HG02973 (cell line): ENCODE results near the gene SF1.

Experiments
- ATAC-seq: cut with Tn5 transposase; IDR thresholded peaks from one replicate; pipeline ENCODE4 v1.9.1; 2021; ENCODE audit warnings: moderate library complexity; ENCODE audit not compliant: unreplicated experiment

Gene SF1

DNA sequence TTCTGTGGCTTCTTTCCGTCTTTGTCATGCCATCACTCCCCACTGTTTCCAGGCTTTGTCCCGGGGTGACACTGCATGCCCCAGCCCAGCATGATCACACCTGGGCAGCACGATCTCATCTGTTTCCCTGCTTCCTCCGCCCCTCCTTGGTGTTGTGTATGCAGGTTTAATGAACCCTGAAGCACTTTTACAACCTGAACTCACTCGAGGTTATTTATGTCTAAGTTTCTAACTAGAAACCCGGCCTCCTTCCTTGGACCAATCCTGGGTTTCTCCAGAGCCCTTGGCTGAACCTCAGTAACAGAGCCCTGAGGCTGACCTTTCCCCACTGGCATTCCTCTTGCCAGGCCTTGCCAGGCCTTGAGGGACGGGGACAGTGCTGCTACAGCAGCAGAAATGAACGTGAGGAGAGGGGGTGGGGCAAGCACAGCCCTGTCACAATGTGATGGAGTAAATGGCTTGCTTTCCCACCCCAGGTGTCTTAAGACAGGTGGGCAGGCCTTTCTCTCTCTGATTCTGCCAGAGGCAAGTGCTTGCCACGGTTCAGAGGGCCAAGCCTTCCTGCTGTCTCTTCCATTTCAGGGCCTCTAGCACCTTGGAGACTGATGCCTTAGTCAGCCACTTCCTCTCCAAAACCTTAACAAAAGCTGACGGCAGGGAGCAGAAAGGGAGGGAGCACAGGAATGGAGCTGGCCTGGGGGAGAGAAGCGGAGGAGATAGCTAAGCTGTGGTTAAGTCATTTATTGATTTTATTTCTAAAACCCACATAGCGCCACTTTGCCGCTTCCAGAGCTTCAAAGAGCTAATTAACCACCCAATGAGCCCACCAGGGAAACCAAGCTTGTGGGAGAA is 15.4 kb downstream of the SF1 start:
- ATAC-seq = no peak

DNA sequence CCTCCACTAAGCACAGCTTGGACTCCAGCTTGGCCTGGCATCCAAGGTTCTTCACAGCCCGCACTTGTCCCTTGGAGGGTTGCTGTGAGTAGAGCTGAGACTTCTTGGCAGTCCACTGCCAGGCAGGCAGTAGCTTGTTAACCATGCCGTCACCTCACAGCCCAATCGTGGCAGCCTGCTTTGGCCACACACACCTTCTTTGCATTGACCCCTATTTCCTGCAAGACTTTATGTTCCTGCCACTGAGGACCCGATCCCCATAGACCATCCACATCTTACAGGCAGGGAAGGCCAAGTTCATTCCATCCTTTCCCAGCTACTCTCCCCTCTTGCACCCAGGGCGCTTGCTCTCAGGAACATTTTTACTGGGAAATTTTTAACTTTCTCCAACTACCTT is 16.1 kb downstream of the SF1 start:
- ATAC-seq = no peak

DNA sequence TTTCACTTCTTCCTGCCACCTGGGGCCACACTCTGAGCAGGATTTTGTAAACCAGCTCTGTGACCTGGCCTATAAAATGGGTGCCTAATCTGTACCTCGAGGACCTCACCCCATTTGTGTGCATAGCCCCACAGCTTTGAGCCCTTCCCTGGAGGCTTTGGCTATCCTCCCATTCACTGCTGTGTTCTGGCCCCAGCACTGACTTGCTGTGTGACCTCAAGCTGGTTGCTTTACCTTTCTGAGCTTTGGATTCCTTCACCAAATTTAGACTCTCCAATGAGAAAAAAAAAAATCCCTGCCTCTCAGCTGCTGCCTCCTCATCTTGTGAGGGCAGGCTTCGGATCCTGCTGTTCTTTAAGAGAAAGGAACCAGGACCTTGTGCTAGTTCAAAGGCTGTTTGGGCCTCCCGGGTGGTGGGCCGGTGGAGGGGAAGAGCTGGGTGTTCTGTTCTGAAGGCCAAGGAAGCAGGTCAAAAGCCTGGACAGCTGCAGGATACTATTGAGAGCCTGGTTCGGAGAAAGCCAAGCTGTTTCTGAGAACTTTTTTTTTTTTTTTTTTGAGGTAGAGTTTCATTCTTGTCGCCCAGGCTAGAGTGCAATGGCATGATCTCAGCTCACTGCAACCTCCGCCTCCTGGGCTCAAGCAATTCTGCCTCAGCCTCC is 17.5 kb downstream of the SF1 start:
- no peak for ATAC-seq

DNA sequence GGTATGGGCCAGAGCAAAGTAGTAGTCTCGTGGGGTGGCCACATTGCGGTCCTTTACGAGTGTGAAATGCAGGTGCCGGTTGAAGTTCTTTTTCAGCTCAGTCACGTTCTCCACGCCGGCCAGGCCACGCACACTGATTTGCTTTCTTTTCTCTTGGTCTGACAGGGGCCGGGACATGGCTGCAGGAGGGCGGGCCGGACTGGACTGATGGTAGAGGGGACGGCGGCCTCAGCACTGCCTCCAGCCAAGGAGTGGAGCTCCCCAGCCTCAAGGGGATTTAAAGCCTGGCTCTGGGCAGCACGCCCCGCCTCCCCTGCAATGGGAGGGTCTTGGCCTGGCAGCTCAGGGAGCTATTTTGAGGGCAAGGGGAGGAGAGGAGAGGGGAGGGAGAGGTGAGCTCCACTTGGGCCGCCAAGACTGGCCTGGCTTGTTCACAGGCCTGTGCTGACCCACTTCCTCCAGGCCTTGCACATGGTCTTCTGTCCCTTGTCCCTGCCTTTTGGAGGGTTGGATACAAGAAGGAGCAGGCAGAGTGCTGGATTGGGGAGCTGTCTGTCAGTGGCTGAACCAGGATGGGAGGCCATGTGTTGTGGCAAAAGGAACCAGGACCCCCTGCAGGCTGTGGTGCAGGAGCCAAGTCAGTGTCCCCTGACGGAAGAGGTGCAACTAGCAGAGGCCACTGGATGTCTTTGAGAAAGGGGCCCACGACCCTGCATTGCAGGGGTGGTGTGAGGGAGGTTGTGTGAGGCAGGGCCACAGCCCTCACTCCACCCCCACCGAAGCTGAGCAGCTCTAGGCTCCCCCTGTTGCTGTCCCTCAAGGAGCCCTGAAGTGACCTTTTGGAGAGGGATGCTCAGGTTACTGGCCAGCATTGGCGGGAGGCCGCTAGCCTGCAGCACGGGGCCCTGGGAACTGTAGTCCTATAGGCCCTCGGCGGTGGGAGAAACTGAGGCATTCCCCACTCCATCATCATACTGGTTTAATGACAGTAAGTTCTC is 18.3 kb downstream of the SF1 start, which contains the start of gene PYGM:
PYGM (minus strand) TSS at position 253 of the 998 bp plus-strand sequence; CDS start at position 177, 76 bp downstream.
- no peak for ATAC-seq

DNA sequence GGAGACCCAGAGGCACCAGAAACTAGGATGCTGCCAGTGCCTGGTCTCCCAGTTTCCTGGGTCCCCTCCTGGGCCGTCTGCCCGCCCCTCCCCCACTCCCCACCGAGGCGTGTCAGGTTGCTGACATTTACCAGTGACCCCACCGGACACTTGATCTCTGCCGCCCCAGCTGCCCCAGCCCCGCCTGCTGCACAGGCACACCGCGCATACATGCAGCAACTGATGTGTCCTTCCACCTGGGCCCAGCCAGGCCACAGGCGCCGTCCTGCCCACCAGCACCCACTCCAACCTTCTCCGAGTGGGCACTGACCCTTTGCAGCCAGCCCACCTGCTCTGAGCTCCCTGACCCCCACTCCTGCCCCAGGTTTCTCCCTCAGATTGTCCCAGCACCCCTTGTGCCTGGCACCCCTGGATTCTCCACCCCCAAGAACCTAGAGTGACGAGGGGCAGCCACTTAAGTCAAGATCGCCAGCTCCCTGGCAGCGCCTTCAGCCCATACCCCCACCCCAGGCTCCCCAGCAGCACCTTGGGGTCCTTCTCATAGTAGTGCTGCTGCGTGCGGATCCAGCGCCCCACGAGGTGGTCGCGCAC is 19.1 kb downstream of the SF1 start:
- no peak for ATAC-seq

DNA sequence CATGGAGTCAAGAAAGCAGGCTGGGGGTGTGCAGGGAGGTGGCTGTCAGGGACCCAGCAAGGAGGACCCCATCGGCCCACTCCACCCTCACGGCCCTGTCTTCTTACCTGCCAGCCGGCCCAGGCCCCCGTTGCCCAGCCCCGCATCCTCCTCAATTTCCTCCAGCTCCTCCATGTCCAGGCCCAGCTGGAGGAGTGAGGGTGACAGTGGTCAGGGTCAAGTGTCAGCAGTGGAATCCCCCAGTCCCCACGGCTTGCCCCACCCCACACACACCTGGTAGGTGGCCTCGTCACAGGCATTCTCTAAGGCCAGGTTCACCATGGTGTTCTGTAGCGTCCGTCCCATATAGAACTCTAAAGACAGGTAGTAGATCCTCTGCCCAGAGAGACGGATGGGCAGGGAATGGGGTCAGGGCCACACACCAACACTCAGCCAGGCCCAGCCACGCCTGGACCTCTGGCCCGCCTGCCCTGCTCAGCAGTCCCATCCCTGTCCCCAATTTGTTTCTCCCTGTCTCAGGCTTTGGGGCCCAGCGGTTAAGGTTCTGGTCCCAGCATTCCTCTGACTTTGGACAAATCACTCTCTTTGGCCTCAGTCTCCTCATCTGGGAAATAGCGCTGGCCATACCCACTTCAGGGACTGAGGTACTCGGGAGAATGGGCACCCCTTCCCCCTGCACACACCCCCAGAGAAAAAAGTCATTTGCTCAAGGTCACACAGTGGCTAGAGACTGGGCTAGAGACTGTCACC is 19.8 kb downstream of the SF1 start:
- no peak for ATAC-seq

DNA sequence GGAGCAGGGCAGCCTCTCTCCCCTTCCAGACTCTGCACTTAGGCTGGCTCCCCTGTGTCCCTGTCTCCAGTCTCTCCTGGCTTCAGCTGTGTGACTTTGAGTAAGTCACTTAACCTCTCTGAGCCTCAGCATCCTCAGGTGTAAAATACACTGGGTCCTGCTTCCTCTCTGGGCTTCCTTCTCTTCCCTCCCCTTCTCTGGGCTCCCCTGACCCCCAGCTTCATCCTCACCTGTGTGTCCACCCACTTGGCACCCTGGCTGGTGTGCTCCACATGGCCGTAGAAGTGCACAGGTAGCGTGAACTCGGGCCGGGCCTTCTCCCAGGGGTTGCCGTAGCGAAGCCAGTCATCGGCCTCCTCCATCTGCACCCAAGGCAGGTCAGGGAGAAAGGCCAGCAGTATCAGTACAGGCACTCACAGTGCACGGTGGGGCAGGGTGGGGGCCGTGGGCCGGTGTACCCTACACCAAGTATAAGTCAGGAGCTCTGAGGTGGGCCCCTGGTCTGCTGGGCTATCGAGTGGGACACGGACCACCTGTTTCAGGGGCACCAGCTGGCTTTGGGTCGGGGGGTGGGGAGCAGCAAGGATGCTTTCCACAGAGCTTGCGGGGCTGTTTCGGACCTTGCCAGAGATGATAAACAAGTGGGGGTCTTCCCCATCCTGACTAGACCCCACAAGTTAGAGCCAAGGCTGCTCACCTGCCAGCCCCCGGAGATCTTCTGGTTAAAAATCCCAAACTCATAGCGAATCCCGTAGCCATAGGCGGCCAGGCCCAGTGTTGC is 20.6 kb downstream of the SF1 start:
- ATAC-seq = no peak

DNA sequence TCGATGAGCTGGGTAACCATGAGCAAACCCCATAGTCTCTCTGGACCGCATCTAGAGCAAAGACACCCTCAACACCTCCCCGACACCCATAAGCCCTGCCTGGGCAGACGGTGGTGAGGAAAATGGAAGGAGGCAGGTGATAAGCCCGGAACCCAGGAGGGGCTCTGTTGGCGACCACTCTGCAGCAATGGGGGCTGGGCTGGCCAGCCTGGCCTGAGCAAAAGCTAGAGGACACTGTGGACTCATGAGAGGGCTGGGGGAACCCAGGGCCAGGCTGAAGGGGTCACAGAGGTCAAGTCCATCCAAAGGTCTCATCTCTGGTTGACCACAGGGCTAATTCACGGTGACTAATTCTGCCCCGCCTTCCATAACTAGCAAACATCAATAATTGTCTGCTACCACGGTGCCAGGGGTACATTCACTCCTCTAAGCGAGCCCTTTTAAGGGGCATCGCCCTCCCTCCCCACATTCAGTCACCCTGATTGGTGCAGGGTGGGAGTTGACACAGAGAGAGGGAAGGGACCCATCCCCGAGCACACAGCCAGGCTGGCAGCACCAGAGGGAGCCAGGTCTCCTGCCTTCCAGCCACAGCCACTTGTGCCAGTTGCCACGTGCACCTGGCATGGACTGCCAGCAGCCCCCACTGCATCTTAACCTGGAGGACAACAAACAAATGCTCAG is 22.5 kb downstream of the SF1 start:
- no peak for ATAC-seq

DNA sequence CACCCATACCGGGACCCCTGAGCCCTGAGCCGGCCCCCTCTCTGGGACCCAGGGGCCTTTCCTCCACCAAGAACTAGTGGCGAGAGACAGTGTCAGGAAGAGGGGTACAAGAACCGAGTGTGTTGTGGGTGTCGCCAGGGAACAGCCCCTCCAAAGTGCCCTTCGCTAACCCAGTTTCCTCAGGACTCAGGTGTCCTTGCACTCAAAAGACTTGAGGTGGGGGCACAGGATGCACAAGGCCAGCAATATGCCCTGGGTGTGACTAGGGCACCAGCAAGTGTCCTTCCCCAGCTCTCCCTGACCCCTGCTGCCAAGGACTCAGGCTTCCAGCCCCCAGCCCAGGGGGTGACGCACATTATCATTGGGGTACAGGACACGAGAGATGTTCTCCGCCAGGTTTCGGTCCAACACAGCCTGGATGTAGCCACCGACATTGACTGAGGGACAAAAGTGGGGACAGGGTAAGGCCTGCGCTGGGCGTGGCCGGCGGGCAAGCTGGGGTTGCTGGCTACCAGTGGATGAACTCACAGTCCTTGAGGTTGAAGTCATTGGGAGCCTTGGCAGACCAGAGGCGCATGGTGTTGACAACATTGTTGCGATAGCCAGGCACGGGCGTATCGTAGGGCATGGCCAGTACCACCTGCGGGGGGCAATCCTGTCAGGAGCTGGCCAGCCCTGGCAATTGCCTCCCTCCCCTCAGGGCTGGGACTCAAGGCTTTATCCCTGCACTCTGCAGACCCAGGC is 23.3 kb downstream of the SF1 start:
- ATAC-seq = no peak

DNA sequence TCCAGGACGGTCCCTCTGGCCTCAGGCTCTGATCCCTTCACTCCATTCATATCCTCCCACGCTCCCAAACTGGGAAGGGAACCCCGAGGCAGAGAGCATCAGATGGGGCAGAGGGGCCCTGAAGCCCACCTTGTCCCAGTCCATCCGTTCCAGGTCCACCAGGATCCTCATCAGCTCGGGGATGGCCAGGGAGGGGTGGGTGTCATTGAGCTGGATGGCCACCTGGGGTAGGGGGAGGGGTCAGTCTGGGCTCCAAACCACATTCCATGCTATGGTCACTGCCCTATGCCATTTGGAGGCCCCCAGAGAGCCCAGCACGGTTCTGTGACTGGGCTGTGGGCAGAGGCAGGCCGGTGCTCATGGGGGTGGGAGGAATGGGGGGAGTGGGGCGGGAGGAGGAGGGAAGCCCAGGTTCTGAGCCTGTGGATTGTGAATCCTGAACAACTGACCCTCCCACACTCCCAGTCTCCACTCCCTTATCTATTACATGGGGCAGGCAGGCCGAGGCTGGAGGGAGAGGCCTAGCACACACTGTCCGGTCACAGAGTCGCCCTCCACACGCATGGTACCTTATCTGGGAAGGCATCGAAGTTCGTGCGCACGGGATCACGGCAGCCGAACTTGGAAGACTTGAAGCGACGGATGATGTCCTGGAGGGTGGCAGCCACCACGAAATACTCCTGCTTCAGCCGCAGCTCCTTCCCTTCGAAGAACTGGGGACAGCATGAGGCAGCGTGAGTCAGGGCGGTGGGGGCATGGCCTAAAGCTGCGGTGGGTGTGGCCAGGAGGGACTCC is 24.0 kb downstream of the SF1 start:
- ATAC-seq = no peak

DNA sequence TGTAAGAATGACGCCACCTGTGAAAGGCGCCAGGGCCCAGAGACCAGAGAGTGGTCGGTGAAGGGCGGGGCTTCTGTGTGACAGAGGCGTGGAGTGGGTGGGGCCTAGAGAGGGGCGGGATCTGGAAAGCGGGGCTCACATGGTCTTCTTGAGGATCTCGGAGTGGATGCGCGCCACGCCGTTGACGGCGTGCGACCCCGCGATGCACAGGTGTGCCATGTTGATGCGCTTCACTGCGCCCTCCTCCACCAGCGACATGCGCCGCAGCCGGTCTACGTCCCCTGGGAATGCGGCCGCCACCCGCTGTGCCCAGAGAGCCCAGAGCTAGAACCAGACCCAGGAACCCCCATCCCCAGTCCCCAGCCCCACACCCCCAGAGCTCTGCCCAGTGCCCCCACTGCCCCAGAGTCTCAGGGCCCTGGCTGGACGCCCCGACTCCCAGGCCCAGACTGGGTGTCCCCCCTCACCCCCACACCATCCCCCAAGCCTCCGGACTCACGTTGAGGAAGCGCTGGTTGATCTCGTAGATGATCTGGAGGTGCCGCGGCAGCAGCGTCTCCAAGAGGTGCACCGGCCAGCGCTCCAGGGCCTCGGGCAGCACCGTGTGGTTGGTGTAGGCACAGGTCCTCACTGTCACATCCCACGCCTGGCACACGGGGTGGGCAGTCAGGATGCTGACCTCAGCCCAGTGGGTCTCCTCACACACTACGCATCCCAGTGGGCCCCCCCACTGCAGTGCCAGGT is 24.8 kb downstream of the SF1 start:
- ATAC-seq = no peak

DNA sequence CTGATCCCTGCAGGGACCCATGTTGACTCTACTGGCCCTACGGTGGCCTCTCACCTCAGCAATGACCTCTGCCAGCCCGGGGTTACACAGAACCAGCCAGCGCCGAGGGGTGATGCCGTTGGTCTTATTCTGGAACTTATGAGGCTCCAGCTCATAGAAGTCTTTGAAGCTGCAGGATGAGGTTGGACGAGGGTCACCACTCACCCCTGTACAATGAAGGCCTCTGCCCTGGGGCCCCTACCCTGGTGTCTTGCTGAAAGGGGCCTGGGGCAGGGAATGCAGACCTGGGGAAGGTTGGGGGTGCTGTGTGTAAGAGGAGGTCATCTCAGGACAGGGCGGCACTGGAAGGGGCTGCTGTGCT is 25.3 kb downstream of the SF1 start:
- ATAC-seq = no peak

DNA sequence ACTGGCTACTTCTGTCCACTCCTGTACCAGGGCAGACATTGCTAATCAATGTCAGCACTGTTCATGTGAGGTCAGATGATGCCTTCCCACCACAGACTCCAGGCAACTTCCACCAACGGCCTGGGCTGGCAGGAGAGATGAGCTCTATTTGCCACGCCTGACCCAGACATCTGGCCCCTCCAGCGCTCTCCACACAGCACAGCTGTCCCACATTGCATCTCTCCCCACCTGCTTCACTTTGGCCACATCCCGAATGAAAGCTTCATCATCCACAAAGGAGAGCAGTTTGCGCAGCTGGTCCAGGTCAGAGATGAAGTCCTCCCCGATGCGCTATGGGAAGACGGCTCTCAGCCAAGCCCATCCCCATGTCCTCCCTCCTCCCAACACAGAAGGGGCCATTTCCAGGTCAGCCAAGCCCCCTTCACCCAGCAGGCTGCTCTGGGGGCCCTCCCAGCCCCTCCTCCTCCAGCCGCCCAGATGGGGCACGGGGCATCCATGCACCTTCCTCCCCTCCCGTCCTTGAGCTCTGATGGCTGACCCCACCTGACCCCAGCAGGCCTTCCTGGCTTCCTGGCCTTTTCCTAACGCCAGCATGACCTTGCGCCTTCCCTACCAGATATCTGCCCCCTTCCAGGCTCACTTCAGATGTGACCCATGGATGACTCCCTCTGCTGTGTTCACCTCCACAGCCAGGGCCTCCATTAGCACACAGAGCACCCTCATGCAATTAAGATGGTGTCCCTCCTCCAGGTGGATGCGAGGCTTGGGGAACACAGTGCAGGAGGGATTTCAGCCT is 26.0 kb downstream of the SF1 start:
- ATAC-seq = no peak

DNA sequence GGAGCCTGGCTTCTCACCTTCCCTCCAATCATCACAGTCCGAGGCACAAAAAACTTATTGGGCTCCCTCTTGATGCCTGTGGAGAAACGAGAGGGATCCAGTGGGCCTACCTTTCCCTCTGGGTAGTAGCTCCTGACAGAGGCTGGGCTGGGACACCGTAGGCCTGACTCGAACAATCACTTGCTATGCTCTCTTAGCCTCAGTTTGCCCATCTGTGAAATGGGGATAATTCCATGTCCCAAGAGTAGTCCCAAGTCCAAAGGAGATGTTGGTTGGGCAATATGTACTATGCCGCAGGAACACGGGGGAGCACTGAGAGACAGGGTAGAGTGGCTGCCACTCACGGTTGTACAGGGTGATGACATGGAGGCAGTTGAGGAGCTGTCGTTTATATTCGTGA is 26.8 kb downstream of the SF1 start:
- ATAC-seq = no peak

DNA sequence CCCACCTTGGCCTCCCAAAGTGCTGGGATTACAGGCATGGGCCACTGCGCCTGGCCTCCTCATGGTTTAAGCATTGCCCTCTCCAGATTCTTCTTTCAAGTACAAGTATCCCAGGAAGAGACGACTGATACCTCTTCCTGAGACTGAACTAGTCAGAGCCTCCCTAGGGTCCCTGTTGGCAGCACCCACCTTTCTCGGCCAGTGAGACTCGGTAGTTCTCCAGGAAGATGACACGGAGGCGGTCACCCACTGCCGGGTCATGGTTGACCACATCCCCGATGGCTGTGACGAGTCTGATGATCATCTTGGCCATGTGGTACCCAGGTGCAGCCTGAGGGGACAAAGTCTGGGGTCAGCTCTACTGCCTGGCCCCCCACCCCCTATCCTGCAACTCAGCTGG is 27.2 kb downstream of the SF1 start:
- ATAC-seq = no peak
